Renal pelvis (tissue), 4 donors: ENCODE data around the gene NAB2. TPM values are rescaled to one million over a fixed set of nuclear protein-coding genes. Genes with fewer than 3 reads are reported as not detected.

Experiments used
- DNase-seq: peaks from one replicate; pipeline ENCODE4 v3.0.0-alpha.2; 2013
- polyA plus RNA-seq, 3 donors: library from polyadenylated mRNA; unstranded; fragments of 120-200 nt; gene quantifications; one replicate each; pipeline ENCODE4 v1.2.1, GENCODE V29; 2013; ENCODE audit not compliant: insufficient read length in 3 of 3

Gene NAB2
- polyA plus RNA-seq, 3 donors: 47.0 to 53.9 (median 53.8) TPM

GRCh38 chr12:57091638-57092528, 3.0 kb downstream of the NAB2 start:
- no peak for DNase-seq

- DNase-seq: no peak
Measured at GRCh38 chr12:57092529-57092862, 3.6 kb downstream of the NAB2 start.

GRCh38 chr12:57092876-57093414, 4.0 kb downstream of the NAB2 start:
- DNase-seq: no peak

- peak; percentile 72 for DNase-seq
Measured at GRCh38 chr12:57093415-57094207, 4.7 kb downstream of the NAB2 start.

GRCh38 chr12:57094208-57095160, 5.6 kb downstream of the NAB2 start:
- DNase-seq: no peak

GRCh38 chr12:57095440-57095839, 6.5 kb downstream of the NAB2 start:
- no peak for DNase-seq

- no peak for DNase-seq
Measured at GRCh38 chr12:57096099-57096572, 7.2 kb downstream of the NAB2 start.

GRCh38 chr12:57096748-57097553, 8.0 kb downstream of the NAB2 start:
- DNase-seq: no peak

GRCh38 chr12:57097554-57097835, 8.6 kb downstream of the NAB2 start:
- no peak for DNase-seq

- no peak for DNase-seq
Measured at GRCh38 chr12:57098546-57098945, 9.6 kb downstream of the NAB2 start.

GRCh38 chr12:57099047-57099714, 10.3 kb downstream of the NAB2 start:
- no peak for DNase-seq

GRCh38 chr12:57099766-57100165, 10.9 kb downstream of the NAB2 start:
- DNase-seq: no peak

- DNase-seq: no peak
Measured at GRCh38 chr12:57101892-57102695, 13.2 kb downstream of the NAB2 start.

GRCh38 chr12:57103856-57104255, 14.9 kb downstream of the NAB2 start:
- no peak for DNase-seq

- DNase-seq: no peak
Measured at GRCh38 chr12:57104292-57104910, 15.5 kb downstream of the NAB2 start.

- no peak for DNase-seq
Measured at GRCh38 chr12:57105011-57105753, 16.3 kb downstream of the NAB2 start.

- no peak for DNase-seq
Measured at GRCh38 chr12:57106021-57106708, 17.3 kb downstream of the NAB2 start.
